H1 (cell line): ENCODE data around the gene ZGRF1. TPM values are rescaled to one million over a fixed set of nuclear protein-coding genes. Genes with fewer than 3 reads are reported as not detected.
"Not testable (repeated sequence)": the region's sequence is repeated elsewhere in the genome, so short reads cannot be mapped to it uniquely, and the experiment has no call there.

Experiments used
- CTCF ChIA-PET: fragments of 300-600 bp; sonication (Branson Sonifier 250); formaldehyde crosslinking; loops from one replicate; lab custom pipeline; 2021; ENCODE audit not compliant: partially characterized antibody; lab: Charles Lee
- POLR2A ChIA-PET: fragments of 300-600 bp; sonication (Branson Sonifier 250); formaldehyde crosslinking; loops from one replicate; lab custom pipeline; 2021; ENCODE audit warnings: inconsistent platforms; ENCODE audit not compliant: partially characterized antibody; lab: Charles Lee
- DNase-seq, 2 experiments: peaks; one replicate each; pipeline versions ENCODE4 v3.0.0 to v3.0.0-alpha.2; 2010 to 2022; ENCODE audit warnings: low spot score in 2 of 2, low read depth in 1 of 2, mixed read lengths in 1 of 2
- FAIRE-seq: peaks from 2 replicates; lab custom pipeline; 2011; peaks lifted over from hg19 to GRCh38; lab: Jason Lieb, UNC
- H2AFZ ChIP-seq: 2 replicates; pipeline ENCODE4 v1.8.1; 2012; ENCODE audit warnings: low read length, inconsistent platforms
- H2AK5ac ChIP-seq: 2 replicates; pipeline ENCODE4 v1.6.1; 2013; ENCODE audit warnings: low read depth, low read length
- H2BK120ac ChIP-seq: replicated peaks from 2 replicates; pipeline ENCODE3; 2013; ENCODE audit warnings: low read depth, low read length, inconsistent platforms
- H2BK12ac ChIP-seq: 2 replicates; pipeline ENCODE4 v1.6.1; 2013; ENCODE audit warnings: low read depth, low read length
- H2BK15ac ChIP-seq: 2 replicates; pipeline ENCODE4 v1.6.1; 2013; ENCODE audit warnings: low read length
- H2BK20ac ChIP-seq: 2 replicates; pipeline ENCODE4 v1.6.1; 2013; ENCODE audit warnings: low read length
- H2BK5ac ChIP-seq: 2 replicates; pipeline ENCODE4 v1.6.1; 2013; ENCODE audit warnings: low read depth, low read length
- H3K14ac ChIP-seq: 2 replicates; pipeline ENCODE4 v1.6.1; 2013; ENCODE audit warnings: inconsistent platforms; ENCODE audit not compliant: insufficient read length
- H3K18ac ChIP-seq: 2 replicates; pipeline ENCODE4 v1.6.1; 2013; ENCODE audit warnings: low read length; ENCODE audit errors: extremely low read depth
- H3K23ac ChIP-seq: 2 replicates; pipeline ENCODE4 v1.6.1; 2013; ENCODE audit warnings: inconsistent platforms; ENCODE audit not compliant: insufficient read length
- H3K23me2 ChIP-seq: 2 replicates; pipeline ENCODE4 v1.6.1; 2013; ENCODE audit warnings: low read depth, low read length
- H3K27ac ChIP-seq: 2 replicates; pipeline ENCODE4 v1.6.1; 2011; ENCODE audit warnings: low read depth, low read length, inconsistent platforms
- H3K27me3 ChIP-seq, 4 experiments: replicated peaks in 1 of 4; 1 replicate in 1 of 4; 2 replicates in 3 of 4; pipeline versions ENCODE4 v1.6.1 to v1.8.1; 2011 to 2013; ENCODE audit warnings: low read length in 3 of 4, mild to moderate bottlenecking in 3 of 4, inconsistent platforms in 2 of 4, mixed read lengths in 2 of 4, moderate library complexity in 1 of 4; ENCODE audit not compliant: control insufficient read depth in 3 of 4, insufficient read depth in 3 of 4; ENCODE audit errors: extremely low read depth in 1 of 4
- H3K36me3 ChIP-seq, 4 experiments: 2 replicates each; pipeline versions ENCODE4 v1.6.1 to v1.8.1; 2011 to 2013; ENCODE audit warnings: mild to moderate bottlenecking in 4 of 4, low read length in 3 of 4, moderate library complexity in 2 of 4, control low read depth in 1 of 4, inconsistent platforms in 1 of 4; ENCODE audit not compliant: insufficient read depth in 4 of 4, control insufficient read depth in 2 of 4
- H3K4ac ChIP-seq: replicated peaks from 2 replicates; pipeline ENCODE3; 2013; ENCODE audit warnings: low read length, low read depth, mixed read lengths, inconsistent platforms; ENCODE audit not compliant: insufficient read length
- H3K4me1 ChIP-seq, 4 experiments: replicated peaks in 1 of 4; 1 replicate in 1 of 4; 2 replicates in 3 of 4; pipeline versions ENCODE4 v1.6.1 to v1.8.1; 2011 to 2013; ENCODE audit warnings: low read length in 3 of 4, inconsistent platforms in 2 of 4, mixed read lengths in 1 of 4; ENCODE audit not compliant: insufficient read depth in 4 of 4, control insufficient read depth in 3 of 4
- H3K4me2 ChIP-seq, 2 experiments: 2 replicates each; pipeline versions ENCODE4 v1.6.1 to v1.8.1; 2011 to 2013; ENCODE audit warnings: low read depth in 2 of 2, low read length in 2 of 2, control low read depth in 1 of 2, inconsistent platforms in 1 of 2, mild to moderate bottlenecking in 1 of 2; ENCODE audit not compliant: insufficient read depth in 1 of 2
- H3K4me3 ChIP-seq, 4 experiments: fragments of 200-600, 300-600 bp in 1 of 4; sonication (generic), shearing (Covaris generic), sonication (Bioruptor Twin) in 1 of 4; 2 replicates each; pipeline versions ENCODE4 v1.5.1 to v1.8.1; 2011 to 2016; ENCODE audit warnings: low read length in 4 of 4, low read depth in 3 of 4, control low read depth in 2 of 4, inconsistent platforms in 2 of 4, mild to moderate bottlenecking in 2 of 4, mixed read lengths in 1 of 4, moderate library complexity in 1 of 4; ENCODE audit not compliant: insufficient read depth in 2 of 4; ENCODE audit errors: extremely low read depth in 1 of 4
- H3K56ac ChIP-seq: replicated peaks from 2 replicates; pipeline ENCODE3; 2013; ENCODE audit warnings: low read depth, mild to moderate bottlenecking, mixed read lengths, low read length, inconsistent platforms; ENCODE audit not compliant: insufficient read length
- H3K79me1 ChIP-seq: 2 replicates; pipeline ENCODE4 v1.6.1; 2013; ENCODE audit warnings: low read depth, low read length, control low read depth
- H3K79me2 ChIP-seq, 2 experiments: 2 replicates each; pipeline versions ENCODE4 v1.6.1 to v1.8.1; 2012 to 2013; ENCODE audit warnings: low read length in 2 of 2, mild to moderate bottlenecking in 2 of 2, inconsistent platforms in 1 of 2; ENCODE audit not compliant: insufficient read depth in 2 of 2, control insufficient read depth in 1 of 2
- H3K9ac ChIP-seq, 4 experiments: replicated peaks in 1 of 4; 1 replicate in 1 of 4; 2 replicates in 3 of 4; pipeline versions ENCODE4 v1.6.1 to v1.8.1; 2011 to 2013; ENCODE audit warnings: low read depth in 3 of 4, low read length in 3 of 4, control low read depth in 2 of 4, mild to moderate bottlenecking in 2 of 4, moderate library complexity in 2 of 4, inconsistent platforms in 1 of 4; ENCODE audit errors: extremely low read depth in 1 of 4
- H3K9me3 ChIP-seq, 2 experiments: 2 replicates each; pipeline versions ENCODE4 v1.6.1 to v1.8.1; 2012 to 2013; ENCODE audit warnings: mild to moderate bottlenecking in 2 of 2, moderate library complexity in 2 of 2, control low read depth in 1 of 2, inconsistent platforms in 1 of 2, low read depth in 1 of 2, low read length in 1 of 2, mixed read lengths in 1 of 2; ENCODE audit not compliant: insufficient read depth in 2 of 2
- H4K20me1 ChIP-seq, 2 experiments: replicated peaks in 1 of 2; 2 replicates each; pipeline versions ENCODE3 to v1.8.1; 2011 to 2013; ENCODE audit warnings: inconsistent platforms in 2 of 2, low read length in 2 of 2, mild to moderate bottlenecking in 1 of 2; ENCODE audit not compliant: insufficient read depth in 2 of 2, control insufficient read depth in 1 of 2
- H4K5ac ChIP-seq: 2 replicates; pipeline ENCODE4 v1.6.1; 2013; ENCODE audit warnings: low read length, low read depth, mixed read lengths, inconsistent platforms; ENCODE audit not compliant: insufficient read length
- H4K8ac ChIP-seq: 2 replicates; pipeline ENCODE4 v1.8.0; 2013; ENCODE audit warnings: mild to moderate bottlenecking, moderate library complexity, low read length, inconsistent platforms; ENCODE audit not compliant: insufficient read depth; ENCODE audit errors: extremely low read depth
- H4K91ac ChIP-seq: replicated peaks from 2 replicates; pipeline ENCODE3; 2013; ENCODE audit warnings: low read length, mixed read lengths, inconsistent platforms; ENCODE audit not compliant: insufficient read length
- WGBS, 2 experiments: shearing (Covaris generic) in 1 of 2; methylation state at CpG; one replicate each; pipeline versions ENCODE4 v1.1.6 to v1.1.7; 2013 to 2015; ENCODE audit warnings: low lambda C conversion rate in 2 of 2, mixed read lengths in 2 of 2, inconsistent platforms in 1 of 2, low coverage in 1 of 2, missing lambda C conversion rate in 1 of 2; ENCODE audit not compliant: insufficient replicate concordance in 2 of 2, insufficient coverage in 1 of 2, insufficient read length in 1 of 2; ENCODE audit errors: extremely low coverage in 1 of 2, missing lambda C conversion rate in 1 of 2; 5-methylcytosine and 5-hydroxymethylcytosine counted together
- polyA plus RNA-seq, 7 experiments: library from polyadenylated mRNA; depleted of rRNA in 3 of 7; stranded (reverse) in 5 of 7; unstranded in 2 of 7; fragments of >200 nt in 5 of 7; fragments of 200-250 nt in 2 of 7; gene quantifications; 1 replicate in 5 of 7; 2 replicates in 1 of 7; 4 replicates in 1 of 7; pipeline versions ENCODE4 v1.2.1 to v1.2.3, GENCODE V29; 2011 to 2013; ENCODE audit warnings: missing spikeins in 2 of 7, mixed read lengths in 2 of 7
- total RNA-seq: library from RNA; stranded (reverse); fragmentation: NEBNext Ultra II Directional; extraction: Animal tissue kit (Norgen Biotek cat#: 25700); gene quantifications from 2 replicates; pipeline ENCODE4 v1.2.1, GENCODE V29; 2021

ZGRF1 gene
- total and polyA plus RNA-seq, 2 of the 8 experiments (the other 6 are each of a cell fraction or from before 2014, with no cell fraction given), result 12.0 to 44.6 TPM

- H3K9me3 ChIP-seq, H3K23ac ChIP-seq, H3K27ac ChIP-seq, H3K18ac ChIP-seq, H3K79me1 ChIP-seq, H3K4me2 ChIP-seq, H4K20me1 ChIP-seq, H3K56ac ChIP-seq, H3K9ac ChIP-seq, H2BK5ac ChIP-seq, H3K23me2 ChIP-seq, H3K14ac ChIP-seq, H2AK5ac ChIP-seq, H3K27me3 ChIP-seq, FAIRE-seq, H2AFZ ChIP-seq, H2BK15ac ChIP-seq, H4K5ac ChIP-seq, H2BK20ac ChIP-seq, H2BK120ac ChIP-seq, POLR2A ChIA-PET, H3K79me2 ChIP-seq, H3K4me3 ChIP-seq, H4K8ac ChIP-seq, H3K4me1 ChIP-seq, DNase-seq, H4K91ac ChIP-seq, H3K4ac ChIP-seq, H2BK12ac ChIP-seq: not testable (repeated sequence)
- CTCF ChIA-PET, result interaction anchor here (1.3 to 2.5 kb wide), 2 partner anchors 30 to 33 kb away, joined by 3 to 5 read pairs; no protein-coding TSS in a partner anchor
- WGBS, 2 experiments, result 96% methylated on average over 2 of the region's 3 CpGs; no CpG with 5 or more reads in 1 of the 2 experiments
- peaks cover 0 to 12% (median 4%) of the 10 kb centered on the region in 4 experiments; a peak in 4 of 8 replicates for H3K36me3 ChIP-seq
These were observed 82.4 kb downstream of the ZGRF1 start for GRCh38 chr4:112554271-112554670.
